ENCODE results near the gene TRIM50. TPM values are rescaled to one million over a fixed set of nuclear protein-coding genes. Genes with fewer than 3 reads are reported as not detected.
A peak's percentile ranks its signal among the peaks of the same experiment; 100 is the strongest.

TRIM50 gene
- total and polyA plus RNA-seq, 2 of the 4 experiments (the other 2 are of a cell fraction) = not detected

GRCh38 chr7:73338321-73338720, 10.4 kb upstream of the TRIM50 start:
- Histone ChIP-seq H3K36me3 (ENCODE audit: control insufficient read depth, insufficient read depth, low read length) (no peaks in the 10 kb centered on the region), H3K18ac (ENCODE audit: low read depth, low read length) (no peak overlapping the region), H4K5ac (ENCODE audit: low read depth, low read length) (no peak overlapping the region), H3K27ac (ENCODE audit: insufficient read depth, low read length) (no peak overlapping the region), H3K79me1 (ENCODE audit: low read depth in 1 of 2, low read length in 2 of 2) (no peaks in the 10 kb centered on the region), H2AK9ac (replicated peaks; ENCODE audit: low read depth, low read length, poor library complexity) (no peak overlapping the region), H3K56ac (ENCODE audit: extremely low read depth, insufficient read depth, low read length) (no peak overlapping the region), H3K9me3 (ENCODE audit: control insufficient read depth, insufficient read depth, low read length) (no peaks in the 10 kb centered on the region), H2AK5ac (ENCODE audit: low read depth, low read length) (no peak overlapping the region), H4K91ac (ENCODE audit: insufficient read depth, low read depth, low read length) (no peak overlapping the region), H3K14ac (replicated peaks; ENCODE audit: low read depth, low read length) (no peak overlapping the region), H3K9me1 (ENCODE audit: insufficient read depth, low read length) (0 out of 2 replicates have a peak, but pooled peaks cover 3% of the 10 kb centered on the region), H3K4me2 (ENCODE audit: low read depth, low read length) (no peak overlapping the region), H2BK5ac (ENCODE audit: low read depth, low read length, poor library complexity, severe bottlenecking) (no peak overlapping the region), H2AFZ (replicated peaks; ENCODE audit: low read length, poor library complexity) (no peak overlapping the region), H2BK20ac (ENCODE audit: low read depth, low read length) (no peak overlapping the region), H2BK120ac (ENCODE audit: low read depth, low read length) (no peak overlapping the region), H3K27me3 (ENCODE audit: control insufficient read depth, insufficient read depth, low read length) (peaks cover 13% of the 10 kb centered on the region), H3K4me1 (ENCODE audit: control insufficient read depth, insufficient read depth, low read length) (peaks cover 6% of the 10 kb centered on the region), H4K20me1 (ENCODE audit: insufficient read depth, low read length) (no peaks in the 10 kb centered on the region), H3K23ac (ENCODE audit: low read depth, low read length) (no peak overlapping the region), H2BK15ac (ENCODE audit: low read depth, low read length) (no peak overlapping the region), H3K4me3 (ENCODE audit: insufficient read depth, low read depth, low read length) (no peak overlapping the region), H3K4ac (ENCODE audit: low read depth, low read length) (no peak overlapping the region), H3K9ac (ENCODE audit: low read depth, low read length) (no peak overlapping the region), H4K8ac (ENCODE audit: low read depth in 2 of 2, low read length in 2 of 2) (no peak overlapping the region)
- dilution Hi-C loops (cut with HindIII; ENCODE audit: low sequenced_read_pairs, unreplicated experiment) (no loop called here), in situ Hi-C loops (cut with MboI; ENCODE audit: low sequenced_read_pairs) (no loop called here), intact Hi-C loops (cut with micrococcal nuclease) (no loop called here)
- peak; percentile 74 for DNase-seq
- TF ChIP-seq RAD21 (IDR thresholded peaks at IDR 0.05; ENCODE audit: low read length) (no peak), SMC3 (IDR thresholded peaks at IDR 0.05; ENCODE audit: low read depth, low read length) (no peak), MAFK (IDR thresholded peaks at IDR 0.05; ENCODE audit: low read depth, low read length) (no peak), CEBPB (IDR thresholded peaks at IDR 0.05; ENCODE audit: low read depth, low read length) (no peak), BHLHE40 (IDR thresholded peaks at IDR 0.05; ENCODE audit: low read depth, low read length) (no peak), FOS (IDR thresholded peaks at IDR 0.05; ENCODE audit: low read depth, low read length) (no peak), POLR2A (IDR thresholded peaks at IDR 0.05; ENCODE audit: low read depth, low read length) (no peak), MAZ (IDR thresholded peaks at IDR 0.05; ENCODE audit: borderline replicate concordance, low read depth, low read length) (no peak), NFE2L2 (IDR thresholded peaks at IDR 0.05; ENCODE audit: low read depth, low read length) (no peak), RCOR1 (IDR thresholded peaks at IDR 0.05; ENCODE audit: insufficient replicate concordance, low read length) (no peak), ELK1 (IDR thresholded peaks at IDR 0.05; ENCODE audit: borderline replicate concordance, low read depth, low read length) (no peak), MXI1 (IDR thresholded peaks at IDR 0.05; ENCODE audit: borderline replicate concordance, low read depth, low read length) (no peak), RFX5 (IDR thresholded peaks at IDR 0.05; ENCODE audit: low read depth, low read length) (no peak), CHD1 (IDR thresholded peaks at IDR 0.05; ENCODE audit: low read depth, low read length) (no peak)
- TF ChIP-seq, protein P1, sequence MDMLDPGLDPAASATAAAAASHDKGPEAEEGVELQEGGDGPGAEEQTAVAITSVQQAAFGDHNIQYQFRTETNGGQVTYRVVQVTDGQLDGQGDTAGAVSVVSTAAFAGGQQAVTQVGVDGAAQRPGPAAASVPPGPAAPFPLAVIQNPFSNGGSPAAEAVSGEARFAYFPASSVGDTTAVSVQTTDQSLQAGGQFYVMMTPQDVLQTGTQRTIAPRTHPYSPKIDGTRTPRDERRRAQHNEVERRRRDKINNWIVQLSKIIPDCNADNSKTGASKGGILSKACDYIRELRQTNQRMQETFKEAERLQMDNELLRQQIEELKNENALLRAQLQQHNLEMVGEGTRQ (IDR thresholded peaks at IDR 0.05; ENCODE audit: low read depth, low read length) = no peak
- TF ChIP-seq, protein P2, sequence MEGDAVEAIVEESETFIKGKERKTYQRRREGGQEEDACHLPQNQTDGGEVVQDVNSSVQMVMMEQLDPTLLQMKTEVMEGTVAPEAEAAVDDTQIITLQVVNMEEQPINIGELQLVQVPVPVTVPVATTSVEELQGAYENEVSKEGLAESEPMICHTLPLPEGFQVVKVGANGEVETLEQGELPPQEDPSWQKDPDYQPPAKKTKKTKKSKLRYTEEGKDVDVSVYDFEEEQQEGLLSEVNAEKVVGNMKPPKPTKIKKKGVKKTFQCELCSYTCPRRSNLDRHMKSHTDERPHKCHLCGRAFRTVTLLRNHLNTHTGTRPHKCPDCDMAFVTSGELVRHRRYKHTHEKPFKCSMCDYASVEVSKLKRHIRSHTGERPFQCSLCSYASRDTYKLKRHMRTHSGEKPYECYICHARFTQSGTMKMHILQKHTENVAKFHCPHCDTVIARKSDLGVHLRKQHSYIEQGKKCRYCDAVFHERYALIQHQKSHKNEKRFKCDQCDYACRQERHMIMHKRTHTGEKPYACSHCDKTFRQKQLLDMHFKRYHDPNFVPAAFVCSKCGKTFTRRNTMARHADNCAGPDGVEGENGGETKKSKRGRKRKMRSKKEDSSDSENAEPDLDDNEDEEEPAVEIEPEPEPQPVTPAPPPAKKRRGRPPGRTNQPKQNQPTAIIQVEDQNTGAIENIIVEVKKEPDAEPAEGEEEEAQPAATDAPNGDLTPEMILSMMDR (conservative IDR thresholded peaks at IDR 0.05; ENCODE audit: low read depth, low read length) = no peak
- CTCF ChIA-PET = no interaction called here
- POLR2A ChIA-PET (ENCODE audit: unreplicated experiment) = no interaction called here
- no CpG with 5 or more reads among the region's 10 CpGs for WGBS, 2 experiments (ENCODE audit: extremely low coverage in 2 of 2, insufficient read length in 1 of 2)
- no peak for ATAC-seq (ENCODE audit: low read depth)
- BruUV-seq (replicated peaks) = no TSS peak
